Gastrocnemius medialis (tissue), 4 donors: ENCODE measurements around the gene APBB1.

Source experiments
- POLR2A ChIP-seq, 2 donors: fragments of 450-650 bp; IDR thresholded peaks; one replicate each; pipeline ENCODE4 v1.6.1; 2017; ENCODE audit warnings: antibody characterized with exemption in 2 of 2, mild to moderate bottlenecking in 2 of 2, moderate library complexity in 2 of 2
- TF ChIP-seq, protein P1 (sequence below), 5 experiments: fragments of 450-650 bp in 3 of 5; fragments of 200-600 bp in 2 of 5; sonication (generic) in 2 of 5; IDR thresholded peaks in 4 of 5; conservative IDR thresholded peaks in 1 of 5; 1 replicate in 4 of 5; 2 replicates in 1 of 5; pipeline ENCODE4 v1.5.1; 2016 to 2019; ENCODE audit warnings: antibody characterized with exemption in 5 of 5, mild to moderate bottlenecking in 3 of 5, moderate library complexity in 3 of 5

DNA sequence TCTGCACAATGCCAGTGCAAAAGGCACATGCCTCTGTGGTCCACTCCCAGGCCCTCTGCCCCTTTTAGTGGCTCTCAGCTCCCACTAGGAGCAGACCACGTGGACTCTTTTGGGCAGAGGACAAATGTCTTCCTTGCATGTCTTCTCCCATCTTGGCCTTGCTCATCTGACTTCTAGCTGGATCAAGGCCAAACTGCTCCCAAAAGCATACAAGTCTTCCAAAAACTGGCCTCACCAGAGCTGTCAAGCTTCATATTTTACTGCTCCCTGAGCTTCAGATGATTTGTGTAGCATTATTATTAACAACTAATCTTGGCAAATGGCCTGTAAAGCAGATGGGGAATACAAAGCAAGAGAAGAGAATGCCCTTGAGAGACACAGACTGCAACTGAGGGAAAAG, 21.7 kb downstream of the APBB1 start:
- TF ChIP-seq, protein P1, sequence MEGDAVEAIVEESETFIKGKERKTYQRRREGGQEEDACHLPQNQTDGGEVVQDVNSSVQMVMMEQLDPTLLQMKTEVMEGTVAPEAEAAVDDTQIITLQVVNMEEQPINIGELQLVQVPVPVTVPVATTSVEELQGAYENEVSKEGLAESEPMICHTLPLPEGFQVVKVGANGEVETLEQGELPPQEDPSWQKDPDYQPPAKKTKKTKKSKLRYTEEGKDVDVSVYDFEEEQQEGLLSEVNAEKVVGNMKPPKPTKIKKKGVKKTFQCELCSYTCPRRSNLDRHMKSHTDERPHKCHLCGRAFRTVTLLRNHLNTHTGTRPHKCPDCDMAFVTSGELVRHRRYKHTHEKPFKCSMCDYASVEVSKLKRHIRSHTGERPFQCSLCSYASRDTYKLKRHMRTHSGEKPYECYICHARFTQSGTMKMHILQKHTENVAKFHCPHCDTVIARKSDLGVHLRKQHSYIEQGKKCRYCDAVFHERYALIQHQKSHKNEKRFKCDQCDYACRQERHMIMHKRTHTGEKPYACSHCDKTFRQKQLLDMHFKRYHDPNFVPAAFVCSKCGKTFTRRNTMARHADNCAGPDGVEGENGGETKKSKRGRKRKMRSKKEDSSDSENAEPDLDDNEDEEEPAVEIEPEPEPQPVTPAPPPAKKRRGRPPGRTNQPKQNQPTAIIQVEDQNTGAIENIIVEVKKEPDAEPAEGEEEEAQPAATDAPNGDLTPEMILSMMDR (IDR thresholded peaks at IDR 0.05 in 4 of 5, conservative IDR thresholded peaks at IDR 0.05 in 1 of 5) = no peak
- TF ChIP-seq POLR2A (IDR thresholded peaks at IDR 0.05) = no peak
